A673 (cell line): ENCODE results near the gene CADM3.

ENCODE experiments used
- CTCF ChIP-seq: fragments of 300-800, 200-600 bp; sonication (generic); conservative IDR thresholded peaks from 2 replicates; pipeline ENCODE4 v1.5.1; 2017; ENCODE audit warnings: low read depth, mild to moderate bottlenecking, antibody characterized with exemption, low read length, moderate library complexity, mixed read lengths
- EZH2 ChIP-seq: fragments of 200-600 bp; sonication (generic); IDR thresholded peaks from 2 replicates; pipeline ENCODE4 v1.6.1; 2017; ENCODE audit warnings: borderline replicate concordance, low read depth, mild to moderate bottlenecking, mixed read lengths, antibody characterized with exemption, low read length; ENCODE audit not compliant: poor library complexity, severe bottlenecking

- TF ChIP-seq CTCF: no peak
- no peak for TF ChIP-seq EZH2
These were observed 47.8 kb upstream of the CADM3 start for GRCh38 chr1:159123587-159123986.
